Activated CD4-positive, CD25-positive, alpha-beta regulatory T cell treated with anti-CD3 and anti-CD28 coated beads, Interleukin-2, amount 50 U/mL, for 72 hours (primary cell): ENCODE measurements around the gene OOSP4B.
"Not testable (repeated sequence)": the region's sequence is repeated elsewhere in the genome, so short reads cannot be mapped to it uniquely, and the experiment has no call there.

Experiments used
- DNase-seq: peaks from one replicate; pipeline ENCODE4 v3.0.0; 2021

Gene OOSP4B

GRCh38 chr11:60064111-60064510 lies 47.1 kb downstream of the OOSP4B start:
- DNase-seq = no peak

- DNase-seq = no peak
Measured at GRCh38 chr11:60065801-60066200, 48.8 kb downstream of the OOSP4B start.

DNA sequence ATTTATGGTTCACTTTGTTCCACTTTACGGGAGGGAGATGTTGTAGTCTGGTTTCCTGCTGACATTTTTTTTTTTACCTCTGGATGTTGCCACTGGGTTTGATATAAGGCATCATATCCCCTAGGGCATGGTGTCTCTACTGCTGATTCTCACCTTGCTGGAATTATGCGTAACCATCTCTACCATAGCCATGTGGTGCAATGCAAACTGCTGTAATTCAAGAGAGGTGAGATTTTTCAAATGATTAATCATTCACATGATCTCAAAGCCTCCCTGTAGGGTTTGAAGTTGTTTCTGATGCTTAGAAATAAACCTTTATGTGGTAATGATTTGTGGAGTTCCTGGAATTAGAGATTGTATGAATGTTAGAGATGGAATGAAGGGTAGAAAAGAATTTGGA lies 52.5 kb downstream of the OOSP4B start:
- DNase-seq = no peak

GRCh38 chr11:60071644-60072043 lies 54.7 kb downstream of the OOSP4B start:
- DNase-seq = not testable (repeated sequence)

DNA sequence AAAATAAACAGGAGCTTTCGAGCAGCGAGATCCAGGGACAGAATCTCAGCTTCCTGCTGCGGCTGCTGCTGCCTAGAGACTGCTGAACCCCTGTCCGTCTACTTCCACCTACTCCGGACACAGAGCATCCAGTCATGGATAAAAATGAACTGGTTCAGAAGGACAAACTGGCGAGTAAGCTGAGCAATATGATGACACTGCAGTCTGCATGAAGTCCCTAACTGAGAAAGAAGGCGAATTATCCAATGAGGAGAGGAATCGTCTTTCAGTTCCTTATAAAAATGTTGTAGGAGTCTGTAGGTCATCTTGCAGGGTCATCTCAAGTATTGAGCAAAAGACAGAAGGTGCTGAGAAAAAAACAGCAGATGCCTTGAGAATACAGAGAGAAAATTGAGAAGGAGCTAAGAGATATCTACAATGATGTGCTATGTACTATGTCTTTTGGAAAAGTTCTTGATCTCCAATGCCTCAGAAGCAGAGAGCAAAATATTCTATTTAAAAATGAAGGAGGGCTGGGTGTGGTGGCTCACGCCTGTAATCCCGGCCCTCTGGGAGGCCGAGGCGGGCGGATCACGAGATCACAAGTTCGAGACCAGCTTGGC lies 60.3 kb downstream of the OOSP4B start:
- DNase-seq = no peak

DNA sequence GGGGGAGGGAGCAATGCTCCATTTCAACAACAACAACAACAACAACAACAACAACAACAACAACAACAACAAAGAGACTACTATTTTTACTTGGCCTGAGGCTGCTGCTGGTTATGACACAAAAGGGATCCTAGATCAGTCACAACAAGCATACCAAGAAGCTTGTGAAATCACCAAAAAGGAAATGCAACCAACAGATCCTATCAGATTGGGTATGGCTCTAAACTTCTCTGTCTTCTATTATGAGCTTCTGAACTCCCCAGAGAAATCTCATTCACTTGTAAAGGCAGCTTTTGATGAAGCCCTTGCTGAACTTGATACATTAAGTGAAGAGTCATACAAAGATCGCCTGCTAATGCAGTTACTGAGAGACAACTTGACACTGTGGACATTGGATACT lies 61.0 kb downstream of the OOSP4B start:
- DNase-seq = no peak

- DNase-seq = no peak
Measured at GRCh38 chr11:60078745-60079144, 61.8 kb downstream of the OOSP4B start.

- no peak for DNase-seq
Measured at GRCh38 chr11:60080535-60080934, 63.6 kb downstream of the OOSP4B start.
